Measurements from ENCODE around the gene RBM24. TPM values are rescaled to one million over a fixed set of nuclear protein-coding genes. Genes with fewer than 3 reads are reported as not detected.

RBM24 gene
- total RNA-seq, 1 experiment from 2014 or later = 0.24 TPM

DNA sequence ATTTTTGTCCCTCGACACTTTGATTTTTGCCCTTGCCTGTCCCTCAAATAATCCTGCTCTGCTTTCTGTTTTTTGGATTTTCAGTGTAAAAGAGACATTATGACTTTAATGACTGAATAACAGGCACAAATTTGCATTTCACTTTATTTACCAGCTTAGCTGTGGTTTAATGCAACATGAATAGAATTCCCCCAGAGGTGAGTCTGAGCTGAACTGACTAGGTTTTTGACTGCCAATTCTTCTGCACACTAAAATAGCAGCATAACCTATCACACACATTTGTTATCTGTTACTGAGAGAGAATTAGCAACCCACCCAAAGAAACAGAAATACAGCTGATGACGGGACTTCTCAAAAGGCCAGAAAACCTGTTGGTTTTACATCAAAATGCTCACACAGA, 3.9 kb upstream of the RBM24 start:
- no peak overlapping the region for H3K4me3 ChIP-seq (ENCODE audit: low read depth, low read length, poor library complexity, severe bottlenecking)
- ChIA-PET CTCF (no interaction called here), POLR2A (ENCODE audit: low non-redundant PET) (no interaction called here)
- no peak overlapping the region for H3K27ac ChIP-seq (ENCODE audit: low read depth, low read length, poor library complexity, severe bottlenecking)
- no TSS peak for BruUV-seq (replicated peaks)
- intact Hi-C loops (cut with micrococcal nuclease; ENCODE audit: unreplicated experiment) = no loop called here
- DNase-seq (ENCODE audit: low spot score) = no peak
- peaks cover 6% of the 10 kb centered on the region for H3K27me3 ChIP-seq (replicated peaks; ENCODE audit: insufficient read depth, low read depth, low read length, poor library complexity)
- H3K36me3 ChIP-seq (ENCODE audit: insufficient read depth, low read length, poor library complexity, severe bottlenecking) = no peaks in the 10 kb centered on the region
- H3K9me3 ChIP-seq (ENCODE audit: low read depth, low read length, poor library complexity, severe bottlenecking) = no peaks in the 10 kb centered on the region
- TF ChIP-seq EZH2 (IDR thresholded peaks at IDR 0.05; ENCODE audit: borderline replicate concordance, low read depth, low read length, poor library complexity, severe bottlenecking) = no peak
- TF ChIP-seq, protein P1, sequence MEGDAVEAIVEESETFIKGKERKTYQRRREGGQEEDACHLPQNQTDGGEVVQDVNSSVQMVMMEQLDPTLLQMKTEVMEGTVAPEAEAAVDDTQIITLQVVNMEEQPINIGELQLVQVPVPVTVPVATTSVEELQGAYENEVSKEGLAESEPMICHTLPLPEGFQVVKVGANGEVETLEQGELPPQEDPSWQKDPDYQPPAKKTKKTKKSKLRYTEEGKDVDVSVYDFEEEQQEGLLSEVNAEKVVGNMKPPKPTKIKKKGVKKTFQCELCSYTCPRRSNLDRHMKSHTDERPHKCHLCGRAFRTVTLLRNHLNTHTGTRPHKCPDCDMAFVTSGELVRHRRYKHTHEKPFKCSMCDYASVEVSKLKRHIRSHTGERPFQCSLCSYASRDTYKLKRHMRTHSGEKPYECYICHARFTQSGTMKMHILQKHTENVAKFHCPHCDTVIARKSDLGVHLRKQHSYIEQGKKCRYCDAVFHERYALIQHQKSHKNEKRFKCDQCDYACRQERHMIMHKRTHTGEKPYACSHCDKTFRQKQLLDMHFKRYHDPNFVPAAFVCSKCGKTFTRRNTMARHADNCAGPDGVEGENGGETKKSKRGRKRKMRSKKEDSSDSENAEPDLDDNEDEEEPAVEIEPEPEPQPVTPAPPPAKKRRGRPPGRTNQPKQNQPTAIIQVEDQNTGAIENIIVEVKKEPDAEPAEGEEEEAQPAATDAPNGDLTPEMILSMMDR (conservative IDR thresholded peaks at IDR 0.05; ENCODE audit: low read depth, low read length) = no peak
- H3K4me1 ChIP-seq (ENCODE audit: insufficient read depth, low read length, poor library complexity, severe bottlenecking) = peaks cover 4% of the 10 kb centered on the region

DNA sequence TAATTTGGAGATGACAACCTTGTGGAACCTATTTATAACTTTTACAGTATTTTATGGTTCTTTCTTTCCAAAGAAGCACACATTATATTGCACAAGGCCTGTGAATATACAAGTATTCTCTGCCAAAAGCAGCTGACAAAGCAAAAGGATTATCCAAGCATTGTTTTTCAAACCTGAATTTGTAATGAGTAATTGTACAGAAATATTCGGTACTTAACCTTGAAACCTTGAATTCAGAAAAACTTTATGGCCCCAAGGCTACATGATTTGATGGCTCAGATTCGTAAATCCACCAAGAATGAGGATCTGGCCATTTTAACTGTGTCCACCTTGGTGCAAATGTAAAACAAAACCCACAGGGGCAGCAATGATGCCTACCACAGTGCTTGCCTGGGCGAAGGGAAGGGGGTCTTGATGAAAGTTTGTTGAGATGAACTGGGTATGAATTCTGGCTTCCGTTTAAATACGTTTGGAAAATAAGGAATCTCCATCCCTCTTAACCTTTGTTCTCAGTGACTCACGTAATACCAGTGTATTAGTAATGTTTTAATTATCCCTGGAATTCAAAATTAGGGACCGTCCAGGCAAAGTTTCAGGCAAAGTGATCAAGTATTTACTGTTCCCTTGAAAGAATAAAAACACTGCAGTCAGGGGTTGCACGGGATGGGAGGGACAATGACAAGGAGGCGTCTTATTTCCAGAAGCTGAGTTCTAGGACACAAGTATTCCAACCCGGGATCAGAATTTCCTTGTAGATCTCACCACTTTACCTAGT, 2.7 kb upstream of the RBM24 start:
- peaks cover 5% of the 10 kb centered on the region for H3K4me1 ChIP-seq (ENCODE audit: insufficient read depth, low read length, poor library complexity, severe bottlenecking)
- DNase-seq (ENCODE audit: low spot score) = no peak
- intact Hi-C loops (cut with micrococcal nuclease; ENCODE audit: unreplicated experiment) = no loop called here
- H3K36me3 ChIP-seq (ENCODE audit: insufficient read depth, low read length, poor library complexity, severe bottlenecking) = no peaks in the 10 kb centered on the region
- TF ChIP-seq, protein P1 (conservative IDR thresholded peaks at IDR 0.05; ENCODE audit: low read depth, low read length) = no peak
- no peak for TF ChIP-seq EZH2 (IDR thresholded peaks at IDR 0.05; ENCODE audit: borderline replicate concordance, low read depth, low read length, poor library complexity, severe bottlenecking)
- H3K9me3 ChIP-seq (ENCODE audit: low read depth, low read length, poor library complexity, severe bottlenecking) = no peaks in the 10 kb centered on the region
- H3K27ac ChIP-seq (ENCODE audit: low read depth, low read length, poor library complexity, severe bottlenecking) = no peak overlapping the region
- ChIA-PET CTCF (interaction anchor here (0.6 kb wide), 1 partner anchor 221 kb away, joined by 5 read pairs; no protein-coding TSS in a partner anchor), POLR2A (ENCODE audit: low non-redundant PET) (no interaction called here)
- H3K27me3 ChIP-seq (replicated peaks; ENCODE audit: insufficient read depth, low read depth, low read length, poor library complexity) = peaks cover 6% of the 10 kb centered on the region
- BruUV-seq (replicated peaks) = no TSS peak
- no peak overlapping the region for H3K4me3 ChIP-seq (ENCODE audit: low read depth, low read length, poor library complexity, severe bottlenecking)

DNA sequence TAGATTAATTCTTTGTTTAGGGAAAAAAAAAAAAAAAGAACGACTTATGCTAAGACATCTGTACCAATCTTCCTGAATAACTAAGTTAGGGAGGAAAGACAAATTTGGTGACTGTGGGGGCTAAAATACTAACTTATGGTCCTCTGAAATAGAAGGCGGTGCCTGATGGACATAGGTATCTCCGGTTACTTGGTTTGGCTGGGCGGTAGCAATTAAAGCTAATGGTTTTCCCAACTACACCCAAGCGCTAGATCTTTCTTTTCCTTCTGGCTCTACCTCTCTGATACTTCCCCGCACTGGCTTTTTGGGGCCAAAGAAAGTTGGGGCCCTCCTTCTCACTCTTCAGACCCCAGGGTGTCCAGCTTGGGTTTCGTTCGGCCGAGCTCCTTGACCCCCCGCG, 1.0 kb upstream of the RBM24 start:
- CTCF ChIA-PET = no interaction called here
- no peak overlapping the region for H3K4me3 ChIP-seq (ENCODE audit: low read depth, low read length, poor library complexity, severe bottlenecking)
- intact Hi-C loops (cut with micrococcal nuclease; ENCODE audit: unreplicated experiment) = loop anchor here (5.0 kb wide), 1 partner anchor 302 kb away; no protein-coding TSS in a partner anchor
- no peaks in the 10 kb centered on the region for H3K9me3 ChIP-seq (ENCODE audit: low read depth, low read length, poor library complexity, severe bottlenecking)
- DNase-seq (ENCODE audit: low spot score) = no peak
- peaks cover 5% of the 10 kb centered on the region for H3K4me1 ChIP-seq (ENCODE audit: insufficient read depth, low read length, poor library complexity, severe bottlenecking)
- H3K27me3 ChIP-seq (replicated peaks; ENCODE audit: insufficient read depth, low read depth, low read length, poor library complexity) = peaks cover 6% of the 10 kb centered on the region
- H3K27ac ChIP-seq (ENCODE audit: low read depth, low read length, poor library complexity, severe bottlenecking) = no peak overlapping the region
- no peaks in the 10 kb centered on the region for H3K36me3 ChIP-seq (ENCODE audit: insufficient read depth, low read length, poor library complexity, severe bottlenecking)
- POLR2A ChIA-PET (ENCODE audit: low non-redundant PET) = no interaction called here
- TF ChIP-seq, protein P1 (conservative IDR thresholded peaks at IDR 0.05; ENCODE audit: low read depth, low read length) = no peak
- TF ChIP-seq EZH2 (IDR thresholded peaks at IDR 0.05; ENCODE audit: borderline replicate concordance, low read depth, low read length, poor library complexity, severe bottlenecking) = no peak
- BruUV-seq (replicated peaks) = no TSS peak

Measured in A673 (cell line).